GM12878 (cell line): Measurements from ENCODE around the gene SRC. TPM values are rescaled to one million over a fixed set of nuclear protein-coding genes. Genes with fewer than 3 reads are reported as not detected.

Experiments
- ATAC-seq: fragments of 200-7000 bp; cut with Tn5 transposase; 3 replicates; pipeline ENCODE4 v1.9.1; 2020; ENCODE audit warnings: mild to moderate bottlenecking, moderate library complexity
- BruUV-seq: library from RNA; stranded (reverse); fragments of 400-500 nt; replicated peaks from 2 replicates; lab custom pipeline; 2021; lab: Mats Ljungman, UMichigan
- CTCF ChIA-PET: fragments of 300-600 bp; sonication (Branson Sonifier 250); formaldehyde crosslinking; extraction: SDS; loops from one replicate; lab custom pipeline; 2021; ENCODE audit warnings: inconsistent platforms; lab: Yijun Ruan, JAX
- POLR2A ChIA-PET: fragments of 350-600 bp; formaldehyde crosslinking; extraction: SDS; loops from one replicate; lab custom pipeline; 2021; ENCODE audit warnings: inconsistent platforms; lab: Charles Lee
- RAD21 ChIA-PET: fragments of 300-600 bp; sonication (Branson Sonifier 250); formaldehyde crosslinking; loops from one replicate; lab custom pipeline; 2023; ENCODE audit warnings: antibody characterized with exemption; ENCODE audit not compliant: unreplicated experiment; lab: Charles Lee
- SMC1A ChIA-PET: fragments of 300-600 bp; sonication (Branson Sonifier 250); formaldehyde crosslinking; loops from one replicate; lab custom pipeline; 2023; ENCODE audit not compliant: unreplicated experiment, uncharacterized antibody; lab: Charles Lee
- DNase-seq: peaks from one replicate; pipeline ENCODE4 v3.0.0-alpha.2; 2011; ENCODE audit warnings: low read depth, low spot score
- FAIRE-seq: peaks from 3 replicates; lab custom pipeline; 2011; peaks lifted over from hg19 to GRCh38; lab: Jason Lieb, UNC
- H2AFZ ChIP-seq: 2 replicates; pipeline ENCODE4 v1.6.0; 2011; ENCODE audit warnings: low read depth, low read length, control low read depth; ENCODE audit not compliant: control insufficient read depth
- H3K27ac ChIP-seq: 2 replicates; pipeline ENCODE4 v1.5.1; 2011; ENCODE audit warnings: control low read depth; ENCODE audit not compliant: control insufficient read depth, insufficient read depth
- H3K27me3 ChIP-seq, 2 experiments: replicated peaks in 1 of 2; 2 replicates each; pipeline versions ENCODE4 v1.6.0 to v1.6.1; 2011; ENCODE audit warnings: low read length in 1 of 2; ENCODE audit not compliant: control insufficient read depth in 2 of 2, insufficient read depth in 2 of 2
- H3K36me3 ChIP-seq, 2 experiments: 2 replicates each; pipeline ENCODE4 v1.5.1; 2011; ENCODE audit warnings: low read length in 1 of 2; ENCODE audit not compliant: control insufficient read depth in 2 of 2, insufficient read depth in 2 of 2
- H3K4me1 ChIP-seq: 2 replicates; pipeline ENCODE4 v1.6.1; 2011; ENCODE audit warnings: mild to moderate bottlenecking, low read length, moderate library complexity, mixed read lengths; ENCODE audit not compliant: control insufficient read depth, insufficient read depth
- H3K4me2 ChIP-seq: 2 replicates; pipeline ENCODE4 v1.6.0; 2011; ENCODE audit warnings: control low read depth; ENCODE audit not compliant: control insufficient read depth, insufficient read depth
- H3K4me3 ChIP-seq: fragments of 200-600 bp; sonication (generic); 2 replicates; pipeline ENCODE4 v1.5.1; 2016
- H3K79me2 ChIP-seq: 2 replicates; pipeline ENCODE4 v1.6.0; 2011; ENCODE audit warnings: low read length; ENCODE audit not compliant: control insufficient read depth, insufficient read depth
- H3K9ac ChIP-seq: 2 replicates; pipeline ENCODE4 v1.8.0; 2011; ENCODE audit warnings: low read length, control low read depth, mixed read lengths; ENCODE audit not compliant: control insufficient read depth, insufficient read depth
- H3K9me3 ChIP-seq: replicated peaks from 3 replicates; pipeline ENCODE4 v1.5.1; 2011; ENCODE audit warnings: mild to moderate bottlenecking, low read length; ENCODE audit not compliant: control insufficient read depth, insufficient read depth
- H4K20me1 ChIP-seq: 2 replicates; pipeline ENCODE4 v1.6.0; 2011; ENCODE audit not compliant: control insufficient read depth, insufficient read depth
- CREM ChIP-seq: IDR thresholded peaks from 2 replicates; pipeline ENCODE4 v1.6.1; 2014; ENCODE audit warnings: antibody characterized with exemption, low read depth
- FOXK2 ChIP-seq: fragments of 450-650 bp; IDR thresholded peaks from 2 replicates; pipeline ENCODE4 v1.6.1; 2017; ENCODE audit warnings: mild to moderate bottlenecking, moderate library complexity
- MYC ChIP-seq: IDR thresholded peaks from 2 replicates; pipeline ENCODE4 v1.6.1; 2011; ENCODE audit warnings: mild to moderate bottlenecking, low read length, moderate library complexity, inconsistent platforms; ENCODE audit not compliant: insufficient read depth, insufficient replicate concordance, insufficient read length, severe bottlenecking
- SPI1 ChIP-seq: IDR thresholded peaks from 2 replicates; pipeline ENCODE4 v1.6.1; 2011; ENCODE audit warnings: low read depth, mild to moderate bottlenecking, low read length, moderate library complexity, borderline replicate concordance; ENCODE audit not compliant: insufficient read depth
- WGBS: methylation state at CpG from one replicate; pipeline ENCODE4 v1.1.6; 2016; ENCODE audit warnings: low lambda C conversion rate; ENCODE audit not compliant: insufficient replicate concordance, insufficient coverage; ENCODE audit errors: missing lambda C conversion rate; 5-methylcytosine and 5-hydroxymethylcytosine counted together
- in situ Hi-C: fragments of 300-500 bp; cut with MboI; formaldehyde crosslinking; loops from 9 replicates; pipeline ENCODE4 v1.14.3; 2018; ENCODE audit warnings: mixed read lengths
- intact Hi-C: fragments of 100-400 bp; cut with micrococcal nuclease; formaldehyde crosslinking; loops from one replicate; pipeline ENCODE4 v1.14.2; 2022; ENCODE audit not compliant: unreplicated experiment
- polyA plus RNA-seq, 11 experiments: library from polyadenylated mRNA; depleted of rRNA in 4 of 11; unstranded in 6 of 11; stranded (reverse) in 5 of 11; fragments of >200 nt; fragmentation: Nextera tagmentation in 4 of 11; fragmentation: Illumina TruSeq in 1 of 11; extraction: Ambion mirVana in 4 of 11; extraction: Trizol in 1 of 11; gene quantifications; 1 replicate in 1 of 11; 2 replicates in 10 of 11; pipeline versions ENCODE4 v1.2.1 to v1.2.3, GENCODE V29; 2011 to 2016; ENCODE audit warnings: inconsistent platforms in 2 of 11, missing spikeins in 2 of 11, low read depth in 1 of 11
- total RNA-seq, 4 experiments: library from RNA; depleted of rRNA in 3 of 4; stranded (reverse); fragments of >200 nt in 3 of 4; fragmentation: Illumina TruSeq in 1 of 4; extraction: Trizol in 1 of 4; gene quantifications; 2 replicates each; pipeline versions ENCODE4 v1.2.1 to v1.2.3, GENCODE V29; 2013 to 2021

SRC gene
- total and polyA plus RNA-seq, 10 of the 15 experiments (the other 5 are each of a cell fraction or from before 2014, with no cell fraction given), result 0.60 to 71.3 (median 27.2) TPM

GRCh38 chr20:37397954-37398749, 52.2 kb downstream of the SRC start:
- POLR2A ChIA-PET, result no interaction called here
- no peak for FAIRE-seq
- intact Hi-C loops, result no loop called here
- no peaks in the 10 kb centered on the region for H4K20me1 ChIP-seq
- ATAC-seq, result no peak
- no peaks in the 10 kb centered on the region for H3K9me3 ChIP-seq
- no peak for DNase-seq
- CTCF ChIA-PET, result interaction anchor here (1.4 kb wide), 1 partner anchor 121 kb away, joined by 5 read pairs; no protein-coding TSS in a partner anchor
- 97% methylated on average over 28 of the region's 30 CpGs for WGBS
- in situ Hi-C loops, result no loop called here
- SMC1A ChIA-PET, result no interaction called here
- RAD21 ChIA-PET, result no interaction called here
- H3K9ac ChIP-seq, result no peak overlapping the region
- BruUV-seq, result no TSS peak
- peaks cover 18 to 69% of the 10 kb centered on the region in 2 experiments for H3K36me3 ChIP-seq
- TF ChIP-seq FOXK2 (no peak), MYC (no peak)
- TF ChIP-seq, all 136 proteins: peak for 0
- Histone ChIP-seq H2AFZ (no peak overlapping the region), H3K79me2 (no peaks in the 10 kb centered on the region), H3K27ac (no peak overlapping the region), H3K4me3 (no peak overlapping the region), H3K4me1 (no peaks in the 10 kb centered on the region), H3K27me3 (no peaks in the 10 kb centered on the region), H3K4me2 (no peak overlapping the region)

GRCh38 chr20:37398750-37399621, 53.0 kb downstream of the SRC start:
- H2AFZ ChIP-seq, result no peak overlapping the region
- no peak overlapping the region for H3K4me2 ChIP-seq
- ChIA-PET RAD21 (interaction anchor here (0.8 kb wide), 1 partner anchor 136 kb away, joined by 3 read pairs; no protein-coding TSS in a partner anchor), CTCF (interaction anchor here (0.6 to 2.1 kb wide), 3 partner anchors 122 to 178 kb away, joined by 3 to 5 read pairs (median 5); no protein-coding TSS in a partner anchor), SMC1A (interaction anchor here (0.6 kb wide), 1 partner anchor 221 kb away, joined by 3 read pairs; no protein-coding TSS in a partner anchor), POLR2A (no interaction called here)
- in situ Hi-C loops (no loop called here), intact Hi-C loops (no loop called here)
- H3K79me2 ChIP-seq, result no peaks in the 10 kb centered on the region
- no peak for FAIRE-seq
- no peaks in the 10 kb centered on the region for H3K27me3 ChIP-seq
- ATAC-seq, result peak; percentile 16; the same call in 2 of the 3 replicates
- peak; percentile 58 for TF ChIP-seq SPI1
- TF ChIP-seq CREM, result no peak
- no peak overlapping the region for H3K9ac ChIP-seq
- DNase-seq, result no peak
- no peaks in the 10 kb centered on the region for H4K20me1 ChIP-seq
- no peaks in the 10 kb centered on the region for H3K9me3 ChIP-seq
- no peak overlapping the region for H3K27ac ChIP-seq
- whole genome bisulfite sequencing, result 63% methylated on average over 15 of the region's 15 CpGs
- BruUV-seq, result TSS peak; percentile 31
- H3K4me3 ChIP-seq, result no peak overlapping the region
- peaks cover 15 to 66% of the 10 kb centered on the region in 2 experiments for H3K36me3 ChIP-seq
- no peaks in the 10 kb centered on the region for H3K4me1 ChIP-seq
